Sigmoid colon (tissue), 7 donors: ENCODE results near the gene QARS1. TPM values are rescaled to one million over a fixed set of nuclear protein-coding genes. Genes with fewer than 3 reads are reported as not detected.

Experiments used
- DNase-seq: peaks from one replicate; pipeline ENCODE4 v3.0.0-alpha.2; 2019
- H3K27ac ChIP-seq, 4 donors: fragments of 200-600 bp; sonication (generic); one replicate each; pipeline ENCODE4 v1.5.1; 2016 to 2019; ENCODE audit warnings: mild to moderate bottlenecking in 1 of 4
- H3K27me3 ChIP-seq, 3 donors: fragments of 200-600 bp; sonication (generic); one replicate each; pipeline ENCODE4 v1.5.1; 2019; ENCODE audit warnings: mild to moderate bottlenecking in 1 of 3
- H3K36me3 ChIP-seq, 4 donors: fragments of 200-600 bp; sonication (generic); one replicate each; pipeline ENCODE4 v1.5.1; 2016 to 2019
- H3K4me1 ChIP-seq, 4 donors: fragments of 200-600 bp; sonication (generic); one replicate each; pipeline ENCODE4 v1.5.1; 2017 to 2019
- H3K4me3 ChIP-seq, 4 donors: fragments of 200-600 bp; sonication (generic); one replicate each; pipeline ENCODE4 v1.5.1; 2017 to 2019; ENCODE audit warnings: mild to moderate bottlenecking in 2 of 4, moderate library complexity in 1 of 4
- H3K9me3 ChIP-seq, 4 donors: fragments of 200-600 bp in 3 of 4; sonication (generic) in 3 of 4; one replicate each; pipeline versions ENCODE4 v1.5.1 to v1.6.1; 2013 to 2019
- EP300 ChIP-seq, 4 donors: sonication (generic); formaldehyde crosslinking; IDR thresholded peaks; one replicate each; pipeline ENCODE4 v1.6.1; 2017; ENCODE audit warnings: antibody characterized with exemption in 4 of 4
- POLR2A ChIP-seq, 2 donors: fragments of 450-650 bp; IDR thresholded peaks; one replicate each; pipeline ENCODE4 v1.6.1; 2016; ENCODE audit warnings: antibody characterized with exemption in 2 of 2, mild to moderate bottlenecking in 2 of 2, moderate library complexity in 2 of 2
- POLR2AphosphoS5 ChIP-seq, 4 donors: sonication (generic); formaldehyde crosslinking; IDR thresholded peaks; one replicate each; pipeline ENCODE4 v1.6.1; 2017; ENCODE audit warnings: antibody characterized with exemption in 4 of 4
- WGBS, 2 donors: extraction: QIAGEN DNeasy Blood & Tissue Kit; methylation state at CpG; one replicate each; pipeline ENCODE4 v1.1.7; 2013; 5-methylcytosine and 5-hydroxymethylcytosine counted together
- intact Hi-C: fragments of 100-400 bp; cut with DNase I; formaldehyde crosslinking; loops from one replicate; pipeline ENCODE4 v1.15.1; 2023
- polyA plus RNA-seq, 3 donors: library from polyadenylated mRNA; stranded (reverse); fragments of 200-250 nt; gene quantifications; one replicate each; pipeline ENCODE4 v1.2.3, GENCODE V29; 2013
- total RNA-seq, 4 donors: library from RNA; depleted of rRNA; stranded (reverse); fragments of >200 nt; gene quantifications; one replicate each; pipeline ENCODE4 v1.1.0, GENCODE V29; 2016
- TF ChIP-seq, protein P1 (sequence below), 4 experiments: fragments of 450-650 bp in 3 of 4; fragments of 200-600 bp in 1 of 4; IDR thresholded peaks; one replicate each; pipeline ENCODE4 v1.5.1; 2016 to 2019; ENCODE audit warnings: antibody characterized with exemption in 4 of 4, mild to moderate bottlenecking in 3 of 4, moderate library complexity in 2 of 4
- donor health status: healthy with polysubstance abuse.
- donor health status: Bipolar disorder and iron deficiency.
- donor health status: healthy.

The QARS1 gene
- total and polyA plus RNA-seq, 7 donors: 158 to 363 (median 243) TPM

DNA sequence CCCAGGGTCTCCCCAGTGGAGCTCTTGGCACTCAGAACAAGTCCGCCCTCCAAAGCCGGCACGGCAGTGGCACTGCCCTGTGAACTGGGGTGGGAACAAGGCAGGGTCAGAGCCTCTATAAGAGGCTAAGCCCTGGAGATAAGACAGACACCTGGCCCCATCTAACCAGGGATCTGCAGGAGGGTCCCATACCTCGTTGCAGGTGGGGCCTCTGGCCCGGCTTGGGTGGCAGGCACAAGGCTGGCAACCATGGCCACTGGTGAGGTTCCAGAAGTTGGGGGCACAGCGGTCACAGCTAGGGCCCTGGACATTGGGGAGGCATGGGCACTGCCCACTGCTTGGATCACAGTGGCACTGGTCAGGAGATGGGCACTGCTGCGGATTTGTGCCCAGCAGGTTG, 19.6 kb upstream of the QARS1 start:
- H3K4me3 ChIP-seq: no peak overlapping the region
- TF ChIP-seq POLR2AphosphoS5 (IDR thresholded peaks at IDR 0.05) (no peak), POLR2A (IDR thresholded peaks at IDR 0.05) (no peak), EP300 (IDR thresholded peaks at IDR 0.05) (no peak)
- TF ChIP-seq, protein P1, sequence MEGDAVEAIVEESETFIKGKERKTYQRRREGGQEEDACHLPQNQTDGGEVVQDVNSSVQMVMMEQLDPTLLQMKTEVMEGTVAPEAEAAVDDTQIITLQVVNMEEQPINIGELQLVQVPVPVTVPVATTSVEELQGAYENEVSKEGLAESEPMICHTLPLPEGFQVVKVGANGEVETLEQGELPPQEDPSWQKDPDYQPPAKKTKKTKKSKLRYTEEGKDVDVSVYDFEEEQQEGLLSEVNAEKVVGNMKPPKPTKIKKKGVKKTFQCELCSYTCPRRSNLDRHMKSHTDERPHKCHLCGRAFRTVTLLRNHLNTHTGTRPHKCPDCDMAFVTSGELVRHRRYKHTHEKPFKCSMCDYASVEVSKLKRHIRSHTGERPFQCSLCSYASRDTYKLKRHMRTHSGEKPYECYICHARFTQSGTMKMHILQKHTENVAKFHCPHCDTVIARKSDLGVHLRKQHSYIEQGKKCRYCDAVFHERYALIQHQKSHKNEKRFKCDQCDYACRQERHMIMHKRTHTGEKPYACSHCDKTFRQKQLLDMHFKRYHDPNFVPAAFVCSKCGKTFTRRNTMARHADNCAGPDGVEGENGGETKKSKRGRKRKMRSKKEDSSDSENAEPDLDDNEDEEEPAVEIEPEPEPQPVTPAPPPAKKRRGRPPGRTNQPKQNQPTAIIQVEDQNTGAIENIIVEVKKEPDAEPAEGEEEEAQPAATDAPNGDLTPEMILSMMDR (IDR thresholded peaks at IDR 0.05): no peak
- H3K27ac ChIP-seq: no peak overlapping the region
- H3K9me3 ChIP-seq: no peaks in the 10 kb centered on the region
- peaks cover 51 to 82% (median 58%) of the 10 kb centered on the region in 4 donors for H3K36me3 ChIP-seq
- no peaks in the 10 kb centered on the region for H3K27me3 ChIP-seq
- peaks cover 0 to 19% (median 13%) of the 10 kb centered on the region in 4 donors for H3K4me1 ChIP-seq
- WGBS, 2 donors: 89 to 90% methylated on average over 7 of the region's 7 CpGs
- no peak for DNase-seq
- intact Hi-C loops: no loop called here

DNA sequence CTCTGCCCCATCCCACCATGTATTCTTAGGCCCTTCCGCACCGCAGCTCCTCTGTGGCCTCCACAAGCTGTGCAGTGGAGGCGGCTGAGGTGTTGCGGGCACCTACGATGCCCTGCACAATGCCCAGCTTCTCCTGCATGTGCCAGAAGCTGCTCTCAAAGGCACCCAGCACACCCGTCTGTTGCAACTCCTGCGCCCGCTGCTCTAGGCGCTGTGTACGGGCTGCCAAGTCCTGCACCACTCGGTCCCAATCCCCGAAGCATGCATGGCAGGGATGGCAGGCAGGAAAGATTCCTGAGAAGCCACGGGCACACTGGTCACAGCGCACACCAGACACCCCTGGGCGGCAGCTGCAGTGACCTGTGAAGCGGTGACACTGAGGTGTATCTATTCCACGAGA, 19.1 kb upstream of the QARS1 start:
- H3K4me1 ChIP-seq: peaks cover 0 to 23% (median 19%) of the 10 kb centered on the region in 4 donors
- intact Hi-C loops: no loop called here
- H3K4me3 ChIP-seq: no peak overlapping the region
- peaks cover 53 to 80% (median 56%) of the 10 kb centered on the region in 4 donors for H3K36me3 ChIP-seq
- H3K9me3 ChIP-seq: no peaks in the 10 kb centered on the region
- no peak overlapping the region for H3K27ac ChIP-seq
- no peaks in the 10 kb centered on the region for H3K27me3 ChIP-seq
- DNase-seq: no peak
- WGBS, 2 donors: 95 to 96% methylated on average over 17 of the region's 17 CpGs
- TF ChIP-seq POLR2AphosphoS5 (IDR thresholded peaks at IDR 0.05) (no peak), POLR2A (IDR thresholded peaks at IDR 0.05) (no peak), EP300 (IDR thresholded peaks at IDR 0.05) (no peak)
- TF ChIP-seq, protein P1 (IDR thresholded peaks at IDR 0.05): no peak

DNA sequence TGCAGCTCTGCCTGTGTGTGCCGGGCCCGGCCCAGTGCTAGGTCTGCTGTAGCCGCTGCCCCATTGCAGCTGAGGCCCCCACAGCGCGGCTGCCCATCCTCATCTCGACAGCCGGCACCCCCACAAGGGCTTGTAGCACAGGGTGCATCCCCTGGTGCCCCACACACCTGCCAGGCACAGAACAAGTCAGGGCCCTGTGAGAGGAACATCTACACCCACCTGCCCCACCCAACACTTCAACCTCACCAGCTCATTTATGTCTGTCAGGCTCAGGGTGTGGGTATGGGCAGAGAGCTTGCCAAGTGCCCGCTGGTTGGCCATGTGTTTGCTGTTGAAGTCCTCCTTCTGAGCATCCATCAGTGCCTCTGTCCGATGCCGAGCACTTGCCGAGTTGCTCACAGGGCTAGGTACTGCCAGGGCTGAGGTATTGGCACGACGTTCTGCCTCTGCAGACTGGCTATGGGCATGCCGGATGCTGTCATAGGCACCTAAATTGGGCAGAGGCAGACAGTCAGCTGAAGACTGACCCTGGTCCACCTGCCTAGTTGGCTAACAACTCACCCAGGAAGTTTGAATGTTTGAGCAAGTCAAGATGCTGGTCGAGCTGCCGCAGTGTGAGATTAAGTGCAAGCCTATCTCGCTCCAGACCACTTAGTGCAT, 18.5 kb upstream of the QARS1 start:
- Histone ChIP-seq H3K27ac (no peak overlapping the region), H3K36me3 (peaks cover 53 to 80% (median 61%) of the 10 kb centered on the region in 4 donors), H3K9me3 (no peaks in the 10 kb centered on the region), H3K4me1 (peaks cover 0 to 27% (median 23%) of the 10 kb centered on the region in 4 donors), H3K4me3 (no peak overlapping the region), H3K27me3 (no peaks in the 10 kb centered on the region)
- intact Hi-C loops: no loop called here
- TF ChIP-seq EP300 (IDR thresholded peaks at IDR 0.05): no peak
- no peak for TF ChIP-seq POLR2AphosphoS5 (IDR thresholded peaks at IDR 0.05)
- no peak for TF ChIP-seq POLR2A (IDR thresholded peaks at IDR 0.05)
- TF ChIP-seq, protein P1 (IDR thresholded peaks at IDR 0.05): no peak
- WGBS, 2 donors: 93% methylated on average over 17 of the region's 17 CpGs
- no peak for DNase-seq

DNA sequence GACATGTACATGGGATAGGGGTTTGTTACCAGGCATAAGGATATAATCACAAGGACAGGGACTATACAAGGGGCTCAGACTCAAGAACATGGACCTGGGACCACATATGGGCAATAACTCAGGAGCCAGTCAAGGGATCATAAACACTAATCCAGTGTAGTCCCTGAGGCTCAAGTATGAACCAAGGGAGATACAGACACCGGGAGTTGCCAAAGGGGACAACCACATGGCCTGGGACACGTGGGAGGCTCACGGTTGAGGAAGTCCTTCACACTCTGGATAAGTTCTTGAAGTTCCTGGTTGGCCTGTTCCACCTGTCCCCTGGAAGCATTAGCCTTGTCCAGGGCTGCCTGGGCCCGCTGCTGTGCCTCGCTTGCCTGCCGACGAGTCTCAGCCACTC, 17.9 kb upstream of the QARS1 start:
- Histone ChIP-seq H3K9me3 (no peaks in the 10 kb centered on the region), H3K4me3 (no peak overlapping the region), H3K27ac (no peak overlapping the region), H3K27me3 (no peaks in the 10 kb centered on the region), H3K36me3 (peaks cover 57 to 80% (median 66%) of the 10 kb centered on the region in 4 donors), H3K4me1 (peaks cover 0 to 29% (median 23%) of the 10 kb centered on the region in 4 donors)
- intact Hi-C loops: no loop called here
- TF ChIP-seq EP300 (IDR thresholded peaks at IDR 0.05) (no peak), POLR2AphosphoS5 (IDR thresholded peaks at IDR 0.05) (no peak)
- TF ChIP-seq, protein P1 (IDR thresholded peaks at IDR 0.05): no peak
- 91 to 94% methylated on average over 7 of the region's 7 CpGs for WGBS, 2 donors
- no peak for DNase-seq
